Activated naive CD4-positive, alpha-beta T cell treated with anti-CD3 and anti-CD28 coated beads, Interleukin-2, amount 50 U/mL, for 16 hours (primary cell): ENCODE measurements around the gene WDR1.
A peak's percentile ranks its signal among the peaks of the same experiment; 100 is the strongest.
"Not testable (repeated sequence)": the region's sequence is repeated elsewhere in the genome, so short reads cannot be mapped to it uniquely, and the experiment has no call there.

Experiments used
- DNase-seq: peaks from one replicate; pipeline ENCODE4 v3.0.0-alpha.2; 2020

Gene WDR1

DNA sequence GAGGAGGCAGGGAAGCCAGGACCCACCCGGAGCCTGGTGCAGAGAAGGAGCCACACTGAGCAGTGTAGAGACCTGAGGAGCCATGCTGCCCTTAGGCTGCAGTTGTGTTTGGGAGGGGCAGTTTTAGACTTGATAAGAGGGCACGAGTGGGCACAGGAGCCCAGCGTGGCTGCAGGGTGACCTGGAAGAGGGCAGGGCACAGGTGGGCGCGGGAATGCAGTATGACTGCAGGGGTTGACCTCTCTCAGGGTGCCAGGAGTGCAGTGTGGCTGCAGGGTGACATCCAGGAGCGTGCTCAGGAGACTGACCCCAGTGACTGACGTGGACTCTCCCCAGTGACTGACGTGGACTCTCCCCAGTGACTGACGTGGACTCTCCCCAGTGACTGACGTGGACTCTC, 14.6 kb upstream of the WDR1 start:
- DNase-seq = no peak

DNA sequence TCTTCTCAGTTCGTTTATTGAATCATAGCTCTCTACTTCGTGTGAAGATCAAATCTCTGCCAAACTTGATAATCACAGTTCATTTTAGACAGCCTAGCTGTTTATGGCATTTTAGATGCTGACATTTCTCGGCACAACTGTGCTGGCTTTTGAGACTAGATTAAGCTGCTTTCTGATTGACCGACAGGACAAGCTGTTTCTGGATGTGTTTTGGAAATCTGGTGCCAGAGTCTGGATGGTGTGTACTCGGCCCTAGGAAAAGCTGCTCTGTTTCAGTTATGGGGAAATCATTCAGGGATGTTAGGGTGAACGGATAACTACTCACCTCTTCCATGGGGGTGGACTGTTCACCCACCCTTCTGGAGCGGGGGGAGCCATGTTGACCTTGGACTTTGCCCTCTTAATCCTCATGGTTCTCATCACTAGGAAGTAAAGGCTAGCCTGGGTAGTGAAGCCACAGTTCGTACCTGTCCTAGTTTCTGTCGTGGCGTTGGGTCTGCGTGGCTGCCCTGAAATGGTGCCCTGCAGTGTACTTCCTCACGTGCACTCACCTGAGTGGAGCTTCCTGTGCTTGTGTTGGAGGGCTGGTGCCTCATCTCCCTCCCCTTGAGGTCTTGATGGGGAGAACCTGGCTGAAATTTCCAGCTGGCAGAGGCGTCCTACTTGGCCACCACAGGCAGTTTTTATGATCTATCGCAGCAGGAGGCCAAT, 13.7 kb upstream of the WDR1 start:
- no peak for DNase-seq

DNA sequence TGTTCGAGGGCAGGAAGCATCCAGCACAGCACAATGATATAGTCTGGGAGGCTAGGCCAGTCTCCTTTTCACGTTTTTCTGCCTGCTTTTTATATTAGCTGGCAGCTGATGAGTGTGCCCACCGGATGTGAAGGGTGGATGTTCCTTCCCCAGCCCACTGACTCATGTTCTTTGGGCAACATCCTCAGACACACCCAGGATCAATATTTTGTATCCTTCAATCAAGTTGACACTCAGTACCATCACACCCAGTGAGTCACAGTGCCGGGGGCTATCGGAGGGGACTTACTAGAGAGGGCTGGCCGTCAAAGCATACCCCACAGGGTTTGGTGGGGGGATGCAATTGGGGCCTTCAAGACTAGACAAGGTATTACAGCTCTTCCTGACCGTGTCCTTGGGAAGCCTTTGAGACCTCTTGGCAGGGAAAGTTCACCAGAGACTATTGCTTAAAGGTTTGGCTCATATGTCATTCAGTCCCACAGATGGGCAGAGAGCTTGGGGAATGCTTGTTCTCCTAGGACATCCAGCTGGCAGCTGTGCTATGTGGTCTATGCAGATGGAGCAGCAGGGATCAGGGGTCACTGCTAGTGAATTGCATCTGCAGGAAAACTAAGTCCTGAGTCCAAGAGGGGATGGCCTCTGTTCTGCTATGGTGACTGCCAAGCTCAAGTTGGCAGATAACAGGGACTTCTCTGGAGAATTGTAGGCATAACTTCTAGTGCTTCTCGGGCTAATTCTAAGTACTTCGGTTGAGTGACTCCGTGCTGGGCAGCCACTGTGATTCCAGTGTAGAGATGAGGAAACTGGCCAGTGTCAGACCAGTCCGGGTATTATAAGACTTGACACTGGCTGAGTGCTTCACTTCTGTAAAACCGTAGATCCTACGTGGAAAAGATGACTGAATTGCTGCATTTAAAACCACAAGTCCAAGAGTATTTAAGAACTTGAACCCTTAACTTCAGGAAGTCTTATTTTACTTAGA, 12.9 kb upstream of the WDR1 start:
- DNase-seq = no peak

DNA sequence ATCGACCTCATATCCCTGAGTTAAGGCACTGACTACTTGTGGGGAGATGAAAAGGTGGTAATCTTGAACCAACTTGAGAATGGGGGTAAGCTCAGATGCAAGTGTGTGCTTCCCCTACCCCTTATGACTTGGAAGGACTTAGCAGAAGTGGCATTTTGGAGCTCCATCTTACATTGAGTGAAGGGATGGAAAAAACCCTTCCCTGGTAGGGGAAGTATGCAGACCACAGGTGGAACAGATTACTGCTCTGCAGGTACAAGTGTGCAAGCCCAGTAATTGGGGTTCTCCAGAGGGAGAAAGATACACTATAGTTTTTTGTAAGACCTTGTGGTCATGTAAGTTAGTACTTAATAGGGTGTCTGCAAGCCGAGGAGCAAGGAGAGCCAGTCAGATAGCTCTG, 12.2 kb upstream of the WDR1 start:
- no peak for DNase-seq

DNA sequence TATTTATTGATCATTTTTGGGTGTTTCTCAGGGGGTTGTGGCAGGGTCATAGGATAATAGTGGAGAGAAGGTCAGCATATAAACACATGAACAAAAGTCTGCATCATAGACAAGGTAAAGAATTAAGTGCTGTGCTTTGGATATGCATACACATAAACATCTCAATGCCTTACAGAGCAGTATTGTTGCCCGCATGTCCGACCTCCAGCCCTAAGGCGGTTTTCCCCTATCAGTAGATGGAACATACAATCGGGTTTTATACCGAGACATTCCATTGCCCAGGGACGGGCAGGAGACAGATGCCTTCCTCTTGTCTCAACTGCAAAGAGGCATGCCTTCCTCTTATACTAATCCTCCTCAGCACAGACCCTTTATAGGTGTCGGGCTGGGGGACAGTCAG, 10.9 kb upstream of the WDR1 start:
- not testable (repeated sequence) for DNase-seq

DNA sequence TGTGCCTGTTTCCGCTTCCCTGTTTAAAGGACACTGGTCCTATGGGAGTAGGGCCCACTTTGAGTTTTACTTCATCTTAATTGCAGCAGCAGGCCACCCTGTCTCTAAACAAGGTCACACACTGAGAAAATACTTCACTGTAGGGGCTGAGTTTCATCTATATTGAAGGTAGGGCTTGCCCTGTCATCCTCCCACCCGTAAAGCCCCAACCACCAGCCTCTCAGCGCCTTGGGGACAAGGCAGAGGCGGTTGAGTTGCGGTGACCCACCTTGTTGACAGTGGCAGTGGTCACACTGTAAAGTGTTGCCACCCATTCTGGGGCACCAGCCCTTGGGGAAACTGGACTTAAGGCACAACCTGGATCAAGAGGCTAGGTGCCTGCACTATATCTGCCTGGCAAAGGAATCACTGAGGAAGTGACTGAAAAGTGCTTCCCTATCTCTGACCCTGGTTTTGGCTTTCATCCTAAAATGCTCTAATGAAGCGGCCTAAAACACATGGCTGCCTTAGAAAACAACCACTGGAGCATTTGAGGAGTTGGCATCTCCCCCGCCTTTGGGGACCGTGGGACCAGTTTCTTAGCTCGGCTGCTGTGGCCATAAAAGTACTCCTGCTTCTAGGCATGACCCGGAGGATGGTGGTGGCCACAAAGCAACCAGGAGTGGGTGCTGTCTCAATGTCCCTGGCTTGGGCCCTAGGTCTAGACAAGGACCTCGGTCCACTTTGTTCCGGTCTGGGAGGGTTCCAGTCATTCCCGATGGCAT, 7.8 kb upstream of the WDR1 start:
- DNase-seq = no peak

DNA sequence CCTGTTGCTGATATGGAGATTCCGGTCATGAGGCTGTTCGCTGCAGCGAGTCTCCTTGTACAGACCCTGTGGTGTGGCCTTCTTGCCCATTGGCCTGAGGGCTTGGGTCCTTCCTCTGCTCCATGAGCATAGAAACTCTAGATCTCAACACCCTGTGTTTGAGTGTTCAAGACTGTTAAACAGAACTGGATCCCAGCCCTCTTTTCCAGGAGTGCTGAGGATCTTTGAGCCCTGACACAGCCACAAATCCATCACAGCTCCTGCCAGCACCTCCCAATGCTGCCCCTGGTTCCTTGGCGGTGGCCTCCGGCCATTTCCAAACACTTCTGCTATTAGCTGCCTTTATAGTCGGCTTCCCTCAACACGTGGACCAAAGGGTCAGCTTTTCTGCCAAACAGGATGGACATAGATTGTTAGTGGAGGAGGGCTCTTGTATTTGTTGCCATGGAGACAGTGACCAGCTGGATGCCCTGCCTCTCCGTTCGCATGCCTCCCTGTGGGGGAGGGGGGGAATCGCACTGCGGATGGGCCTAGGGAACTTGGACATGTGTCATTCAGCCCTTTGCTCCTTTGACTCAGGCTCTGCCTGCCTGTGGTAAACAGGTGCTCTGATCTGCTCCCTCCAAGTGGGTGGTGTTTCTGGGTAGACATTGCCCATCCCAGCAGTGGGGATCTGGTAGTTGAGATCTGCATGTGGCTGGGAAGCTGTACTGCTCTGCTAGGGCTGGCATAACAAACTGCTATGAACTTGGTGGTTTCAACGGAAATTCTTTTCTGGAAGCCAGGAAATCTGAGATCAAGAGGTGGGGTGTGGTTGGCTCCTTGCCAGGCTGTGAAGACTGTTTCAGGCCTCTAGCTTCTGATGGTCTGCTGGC, 6.9 kb upstream of the WDR1 start:
- no peak for DNase-seq

DNA sequence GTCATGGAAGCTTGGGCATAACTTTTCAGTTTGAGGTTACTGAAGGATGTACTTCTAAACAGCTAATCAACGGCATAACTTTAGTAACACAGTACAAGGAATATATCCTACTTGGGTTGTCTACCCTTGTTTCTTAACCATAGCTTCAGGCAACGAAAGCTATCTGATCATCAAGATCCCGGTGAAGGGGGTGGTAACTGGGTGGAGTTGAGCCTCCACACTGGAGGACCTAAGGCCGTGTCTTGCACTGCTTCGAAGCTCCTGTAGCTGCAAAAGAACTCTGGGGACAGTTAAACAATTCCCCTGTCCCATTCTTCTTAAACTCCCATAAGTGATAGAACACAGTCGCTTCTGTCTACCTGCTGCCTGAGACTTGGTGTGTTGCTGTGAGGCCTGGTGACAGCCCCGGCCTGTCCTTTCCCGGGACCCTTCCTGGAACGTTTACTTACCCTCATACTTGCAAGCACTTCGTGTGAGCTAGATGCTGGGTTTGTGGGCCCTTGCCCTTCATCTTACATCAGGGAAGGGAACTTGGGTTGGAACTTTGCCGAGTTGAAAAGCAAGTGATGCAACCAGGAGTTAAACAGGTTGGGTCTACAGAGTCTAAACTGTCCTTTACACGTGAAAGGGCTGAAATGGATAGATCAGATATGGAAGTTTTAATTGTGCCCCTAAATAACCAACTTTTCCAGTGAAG, 5.8 kb upstream of the WDR1 start:
- DNase-seq = no peak

DNA sequence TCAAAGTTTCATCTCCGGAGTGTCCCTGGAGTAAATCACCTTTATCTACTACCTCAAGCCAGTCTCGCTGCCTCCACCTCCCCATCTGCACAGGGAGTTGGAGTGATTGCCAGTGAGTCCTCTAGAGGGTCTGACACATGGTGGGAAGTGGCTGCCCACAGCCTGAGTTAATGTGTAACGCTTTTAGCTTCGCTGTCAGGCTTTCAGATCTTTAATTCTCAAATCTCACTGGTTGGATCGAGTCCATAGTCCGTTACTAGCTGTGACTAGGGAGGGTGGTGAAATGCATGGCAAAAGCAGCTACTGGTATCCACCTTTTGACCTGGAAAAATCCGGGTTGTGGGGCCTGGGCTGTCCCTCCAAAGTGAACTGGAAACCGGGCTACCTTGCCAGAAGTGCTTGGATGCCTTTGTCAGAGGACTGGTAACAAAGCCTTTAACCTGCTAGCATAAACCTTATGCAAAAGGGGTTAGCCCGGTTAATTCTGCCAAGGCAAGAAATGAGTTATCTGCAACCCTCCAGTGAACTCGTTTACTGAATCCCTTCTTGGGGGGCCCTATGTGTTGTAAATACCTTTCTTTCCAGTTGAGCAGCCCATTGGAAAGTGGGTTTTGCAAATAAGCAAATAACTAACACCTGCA, 5.1 kb upstream of the WDR1 start:
- no peak for DNase-seq

DNA sequence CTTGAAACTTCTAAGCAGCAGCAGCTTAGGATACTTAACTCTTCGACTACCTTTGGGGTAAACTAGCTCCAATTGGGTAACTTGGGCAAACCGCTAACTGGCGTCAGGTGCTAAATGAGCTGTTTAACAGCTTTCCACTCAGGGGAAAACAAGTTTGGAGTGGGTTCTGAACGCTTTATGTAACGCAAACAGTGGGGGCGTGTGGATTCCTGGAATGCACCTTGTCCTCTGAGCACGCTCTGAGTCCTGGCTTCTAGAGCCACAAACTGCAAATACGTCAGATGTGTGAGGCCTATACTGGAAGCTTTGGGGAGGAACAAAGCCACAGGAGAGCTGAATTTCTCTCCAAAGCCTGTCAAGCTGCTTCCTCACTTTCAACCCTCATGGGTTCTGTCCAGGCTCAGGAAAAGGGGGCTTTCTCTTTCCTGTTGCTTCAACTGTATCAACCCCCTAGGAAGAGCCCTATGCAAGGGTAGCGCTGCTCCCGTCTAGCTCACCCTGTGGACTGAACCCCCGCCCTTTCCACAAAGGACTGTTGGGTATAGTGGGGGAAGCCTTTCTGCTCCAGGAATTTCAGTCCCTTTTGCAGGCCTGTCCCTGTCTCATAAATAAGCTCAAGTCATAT, 4.5 kb upstream of the WDR1 start:
- DNase-seq = no peak

DNA sequence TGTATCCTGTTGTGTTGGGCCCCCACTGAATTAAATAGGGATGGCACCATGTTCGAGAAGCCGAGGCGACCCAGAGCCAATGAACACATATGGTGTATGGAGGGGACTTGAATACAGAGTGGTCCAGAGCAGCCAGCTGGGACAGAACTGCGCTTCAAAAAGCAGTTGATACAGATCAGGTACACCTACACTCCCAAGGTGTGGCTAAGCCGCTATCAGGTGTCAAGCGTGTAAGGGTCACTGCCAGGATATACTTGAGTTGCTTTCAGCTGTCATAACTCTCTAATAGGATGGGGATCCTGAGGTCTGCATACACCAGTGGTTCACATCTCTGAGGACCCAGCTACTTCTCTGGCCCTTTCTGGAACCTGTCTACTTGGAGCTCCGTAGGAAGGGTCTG, 3.2 kb upstream of the WDR1 start:
- DNase-seq = no peak

DNA sequence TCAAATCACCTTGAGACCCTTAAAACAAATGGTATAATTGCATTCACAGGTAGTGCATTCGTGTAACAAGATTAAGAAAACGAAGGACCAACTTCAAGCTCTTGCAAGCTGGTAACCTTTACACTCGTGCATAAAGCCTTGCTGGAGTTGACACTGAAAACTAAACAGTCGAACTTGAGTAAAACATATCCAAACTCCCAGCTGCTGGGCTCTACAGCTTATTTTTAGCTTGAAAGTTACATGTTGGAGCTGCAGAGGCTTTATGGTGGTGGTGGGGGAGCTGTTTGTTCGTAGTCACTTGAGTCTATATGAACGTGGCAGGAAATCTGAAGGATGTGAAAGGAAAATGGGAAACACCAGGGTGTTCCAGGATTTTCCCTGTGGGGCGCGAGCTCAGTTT, 2.7 kb upstream of the WDR1 start:
- no peak for DNase-seq

DNA sequence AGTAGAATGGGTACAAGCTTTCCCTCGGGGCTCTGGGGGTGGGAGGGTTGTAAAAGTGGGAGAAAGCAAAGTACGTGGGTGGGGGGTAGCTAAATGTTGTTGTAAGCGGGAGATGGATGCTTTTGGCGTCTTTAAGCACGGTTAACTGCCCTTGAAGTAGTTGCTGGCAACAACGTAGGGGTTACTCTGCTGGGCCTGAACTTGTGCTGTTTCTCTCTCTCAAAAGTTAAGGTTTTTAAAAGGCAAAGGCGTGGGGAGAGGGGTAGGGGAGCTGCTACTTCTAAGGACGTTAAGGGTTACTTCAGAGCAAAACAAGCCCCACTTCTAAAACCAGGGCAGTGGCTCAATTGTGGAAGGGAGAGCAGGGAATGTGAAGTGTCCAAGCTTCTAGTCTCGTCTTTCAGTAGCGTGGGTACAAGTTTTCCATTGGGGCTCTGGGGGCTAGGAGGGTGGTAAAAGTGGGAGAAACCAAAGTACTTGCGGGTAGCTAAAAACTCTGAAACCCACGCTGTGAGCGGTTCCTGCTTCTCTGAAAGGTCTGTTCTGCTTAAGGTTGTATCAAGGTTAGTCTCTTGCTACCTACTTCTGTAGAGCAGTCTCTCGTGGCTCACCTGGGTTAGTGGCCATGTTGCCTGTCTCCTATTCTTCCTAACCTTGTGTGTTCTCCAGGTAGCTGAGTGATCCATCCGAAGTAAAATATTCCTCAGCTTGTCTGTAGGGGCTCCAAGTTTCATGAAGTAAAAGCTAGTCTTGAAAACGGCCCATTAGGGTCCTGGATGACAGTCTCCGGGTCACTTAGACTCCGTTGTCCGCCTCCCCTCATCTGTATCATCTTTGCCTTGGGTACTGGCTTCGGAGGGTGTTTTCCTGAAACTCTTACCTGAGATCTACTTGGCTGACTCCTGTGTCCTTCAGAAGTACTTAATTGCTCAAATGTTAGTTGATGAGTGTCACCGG, 1.7 kb upstream of the WDR1 start:
- no peak for DNase-seq

DNA sequence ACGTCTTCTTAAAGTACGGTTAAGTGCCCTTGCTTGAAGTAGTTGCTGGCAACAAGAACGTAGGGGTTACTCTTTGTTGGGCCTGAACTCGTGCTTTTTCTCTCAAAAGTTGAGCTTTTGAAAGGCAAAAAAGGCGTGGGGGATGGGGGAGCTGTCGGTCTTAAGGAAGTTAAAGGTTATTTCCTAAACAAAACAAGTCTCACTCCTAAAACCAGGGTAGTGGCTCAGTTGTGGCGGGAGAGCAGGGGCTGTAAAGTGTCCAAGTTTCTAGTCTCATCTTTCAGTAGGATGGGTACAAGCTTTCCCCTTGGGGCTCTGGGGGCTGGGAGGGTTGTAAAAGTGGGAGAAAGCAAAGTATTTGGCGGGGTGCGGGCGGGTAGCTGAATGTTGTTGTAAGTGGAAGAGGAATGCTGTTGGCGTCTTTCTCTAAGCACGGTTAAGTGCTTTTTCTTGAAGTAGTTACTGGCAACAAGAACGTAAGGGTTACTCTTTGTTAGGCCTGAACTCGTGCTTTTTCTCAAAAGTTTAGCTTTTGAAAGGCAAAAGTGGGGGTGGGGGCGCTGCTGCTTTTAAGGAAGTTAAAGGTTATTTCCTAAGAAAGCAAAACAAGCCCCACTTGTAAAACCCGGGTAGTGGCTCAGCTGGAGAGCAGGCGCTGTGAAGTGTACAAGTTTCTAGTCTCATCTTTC, 904 bp upstream of the WDR1 start:
- DNase-seq = peak; percentile 49

DNA sequence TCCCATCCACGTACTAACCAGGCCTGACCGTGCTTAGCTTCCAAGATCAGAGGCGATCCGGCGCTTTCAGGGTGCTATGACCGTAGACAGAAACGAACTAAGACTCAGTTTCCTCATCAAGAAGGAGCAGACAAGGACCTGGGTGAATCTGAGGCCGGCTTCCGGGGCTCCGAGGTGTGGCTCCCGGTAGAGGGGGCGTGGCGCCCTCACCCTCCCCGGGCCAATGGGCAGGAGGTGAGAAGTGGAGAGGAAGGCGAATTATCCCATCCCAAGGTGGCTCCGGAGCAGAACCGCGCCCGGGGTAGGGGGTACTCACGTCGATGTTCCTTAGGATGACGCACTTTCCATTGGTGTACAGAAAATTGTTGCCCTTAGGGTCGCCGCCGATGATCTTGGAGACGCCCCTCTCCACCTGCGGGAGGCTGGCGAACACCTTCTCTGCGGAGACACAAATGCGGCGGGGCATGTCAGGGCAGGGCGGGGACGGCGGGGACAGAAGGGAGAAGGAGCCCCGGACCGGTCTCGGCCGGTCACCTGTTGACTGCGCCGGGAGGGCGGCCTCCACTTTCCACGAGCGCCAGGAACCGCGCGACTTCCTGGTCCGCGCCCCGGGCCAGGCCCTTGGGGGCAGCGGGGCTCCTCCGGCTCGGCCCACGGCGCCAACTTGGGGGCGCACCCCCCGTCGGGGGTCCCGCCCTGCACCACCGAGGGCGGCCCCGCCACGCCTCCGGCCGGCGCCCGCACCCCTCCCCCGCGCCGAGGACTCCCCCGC, 616 bp downstream of the WDR1 start:
- peak; percentile 72 for DNase-seq

DNA sequence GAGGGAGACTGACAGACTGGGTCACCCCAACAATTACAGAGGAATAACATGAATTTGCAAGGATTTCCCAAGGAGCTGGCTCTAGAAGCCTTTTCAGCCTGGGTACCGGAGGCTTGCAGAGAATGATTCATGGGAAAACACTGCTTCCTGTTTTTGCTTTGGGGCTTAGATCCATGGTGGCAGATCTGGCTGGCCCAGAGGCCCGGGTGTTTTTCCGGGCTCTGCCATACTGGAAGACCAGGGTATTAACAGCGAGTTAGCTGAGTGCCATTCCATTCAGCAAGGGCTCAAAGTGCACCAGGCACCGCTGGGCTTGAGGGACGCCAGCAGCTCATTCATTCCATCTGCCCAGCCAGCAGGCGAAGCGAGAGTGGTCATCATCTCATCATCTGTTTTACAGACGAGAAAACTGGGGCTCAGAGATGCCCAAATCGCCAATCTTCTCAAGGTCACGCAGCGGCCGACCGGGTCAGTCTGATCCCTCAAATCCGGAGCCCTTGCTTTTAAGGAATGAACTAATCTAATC, 1.3 kb downstream of the WDR1 start:
- no peak for DNase-seq

DNA sequence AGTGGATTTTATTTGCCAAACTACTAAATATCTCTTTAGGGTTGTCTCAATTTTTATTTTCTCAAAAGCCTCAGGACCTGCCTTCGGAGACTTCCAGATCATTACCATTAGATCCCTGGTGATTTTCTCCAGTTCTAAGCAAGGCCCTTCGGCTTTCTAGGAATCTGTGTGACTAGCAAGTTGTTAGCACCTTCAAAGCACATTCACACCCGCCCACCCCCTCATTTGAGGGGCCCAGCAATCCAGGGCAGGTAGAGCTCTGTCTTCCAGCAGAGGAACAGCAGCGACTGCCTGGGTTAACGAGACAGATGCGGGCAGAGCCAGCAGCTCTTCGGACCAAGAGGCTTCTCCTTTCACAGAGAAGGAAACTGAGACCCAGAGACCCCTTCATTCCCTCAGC, 2.0 kb downstream of the WDR1 start:
- no peak for DNase-seq

DNA sequence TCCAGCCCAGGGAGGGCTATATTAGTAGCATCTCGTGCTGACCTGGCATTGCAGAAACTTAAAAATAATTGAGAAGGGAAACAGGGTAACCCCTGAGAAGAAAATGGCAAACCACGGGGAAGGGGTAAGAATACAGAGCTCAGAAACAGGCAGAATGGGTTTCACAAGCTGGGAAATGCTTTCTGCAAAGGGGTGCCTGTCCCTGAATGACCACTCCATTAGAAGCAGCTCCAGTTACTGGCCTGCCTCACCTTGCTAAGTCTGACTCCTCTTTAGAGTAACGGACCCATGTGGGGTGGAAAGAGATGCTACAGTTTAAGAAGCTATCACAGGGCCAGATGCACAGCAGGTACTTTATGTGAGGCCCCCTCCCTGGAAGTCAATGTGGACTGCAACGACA, 2.5 kb downstream of the WDR1 start:
- DNase-seq = no peak
